ENCODE measurements around the gene BAX. TPM values are rescaled to one million over a fixed set of nuclear protein-coding genes. Genes with fewer than 3 reads are reported as not detected.

Gene BAX
- total RNA-seq, 1 donor = 38.0 TPM

GRCh38 chr19:49009828-49010227 lies 55.2 kb downstream of the BAX start:
- DNase-seq (ENCODE audit: low read depth in 2 of 3, low spot score in 2 of 3) = no peak

GRCh38 chr19:49010453-49010852 lies 55.8 kb downstream of the BAX start:
- no peak for DNase-seq (ENCODE audit: low read depth in 2 of 3, low spot score in 2 of 3)

GRCh38 chr19:49011194-49011593 lies 56.5 kb downstream of the BAX start:
- DNase-seq (ENCODE audit: low read depth in 2 of 3, low spot score in 2 of 3) = no peak

Small RNA genes within 50 kb of the gene (small RNA-seq; reads per million reads assigned to genes)
- not detected for gene AC026803.1
- not detected for gene MIR6798

Other genes with a start within 250 kb of the BAX start
- 1.1 TPM for gene MAMSTR, start 235.2 kb upstream of the BAX start, total RNA-seq
- gene RASIP1, start 214.3 kb upstream of the BAX start, total RNA-seq = 0.54 TPM
- gene IZUMO1, start 208.0 kb upstream of the BAX start, total RNA-seq = under 0.01 TPM
- gene FUT1, start 202.2 kb upstream of the BAX start, total RNA-seq = 1.6 TPM
- not detected for gene FGF21, start 199.4 kb upstream of the BAX start, total RNA-seq
- 41.7 TPM for gene BCAT2, start 143.8 kb upstream of the BAX start, total RNA-seq
- 2.4 TPM for gene HSD17B14, start 118.4 kb upstream of the BAX start, total RNA-seq
- gene PLEKHA4, start 86.3 kb upstream of the BAX start, total RNA-seq = 10.8 TPM
- gene PPP1R15A, start 82.5 kb upstream of the BAX start, total RNA-seq = 156 TPM
- gene TULP2, start 56.1 kb upstream of the BAX start, total RNA-seq = under 0.01 TPM
- gene NUCB1, start 54.6 kb upstream of the BAX start, total RNA-seq = 235 TPM
- gene DHDH, start 21.2 kb upstream of the BAX start, total RNA-seq = under 0.01 TPM
- gene FTL, start 10.4 kb downstream of the BAX start, total RNA-seq = 1,014 TPM
- 42.8 TPM for gene GYS1, start 38.4 kb downstream of the BAX start, total RNA-seq
- gene RUVBL2, start 39.0 kb downstream of the BAX start, total RNA-seq = 318 TPM
- gene LHB, start 62.2 kb downstream of the BAX start, total RNA-seq = not detected
- gene CGB3, start 69.5 kb downstream of the BAX start, total RNA-seq = not detected
- not detected for gene CGB2, start 77.0 kb downstream of the BAX start, total RNA-seq
- gene CGB1, start 82.0 kb downstream of the BAX start, total RNA-seq = not detected
- not detected for gene CGB5, start 89.0 kb downstream of the BAX start, total RNA-seq
- gene CGB8, start 94.2 kb downstream of the BAX start, total RNA-seq = not detected
- not detected for gene CGB7, start 102.9 kb downstream of the BAX start, total RNA-seq
- not detected for gene NTF4, start 109.9 kb downstream of the BAX start, total RNA-seq
- gene KCNA7, start 117.8 kb downstream of the BAX start, total RNA-seq = not detected
- gene SNRNP70, start 130.6 kb downstream of the BAX start, total RNA-seq = 243 TPM
- 2.7 TPM for gene LIN7B, start 159.5 kb downstream of the BAX start, total RNA-seq
- gene C19orf73, start 164.3 kb downstream of the BAX start, total RNA-seq = 7.0 TPM
- 3.5 TPM for gene PPFIA3, start 164.7 kb downstream of the BAX start, total RNA-seq
- gene HRC, start 200.5 kb downstream of the BAX start, total RNA-seq = not detected
- 2.2 TPM for gene TRPM4, start 202.9 kb downstream of the BAX start, total RNA-seq

Measured in hematopoietic multipotent progenitor cell (in vitro differentiated cells).